Measurements from ENCODE around the gene SLFN12L. TPM values are rescaled to one million over a fixed set of nuclear protein-coding genes. Genes with fewer than 3 reads are reported as not detected.

SLFN12L gene
- total RNA-seq, 4 donors from 2014 or later = 1.2 to 2.0 (median 1.4) TPM

GRCh38 chr17:35453171-35453570 lies 84.3 kb downstream of the SLFN12L start:
- no peak for TF ChIP-seq CTCF (IDR thresholded peaks at IDR 0.05)
- Histone ChIP-seq H3K4me3 (no peak overlapping the region), H3K36me3 (no peaks in the 10 kb centered on the region), H3K27ac (no peak overlapping the region), H3K27me3 (peaks cover 0 to 12% of the 10 kb centered on the region in 2 donors), H3K9me3 (no peaks in the 10 kb centered on the region), H3K4me1 (peaks cover 0 to 14% (median 2%) of the 10 kb centered on the region in 4 donors)
- 28 to 44% methylated on average over 1 of the region's 1 CpG for WGBS, 2 donors
- no peak for DNase-seq (ENCODE audit: low spot score in 2 of 2)

DNA sequence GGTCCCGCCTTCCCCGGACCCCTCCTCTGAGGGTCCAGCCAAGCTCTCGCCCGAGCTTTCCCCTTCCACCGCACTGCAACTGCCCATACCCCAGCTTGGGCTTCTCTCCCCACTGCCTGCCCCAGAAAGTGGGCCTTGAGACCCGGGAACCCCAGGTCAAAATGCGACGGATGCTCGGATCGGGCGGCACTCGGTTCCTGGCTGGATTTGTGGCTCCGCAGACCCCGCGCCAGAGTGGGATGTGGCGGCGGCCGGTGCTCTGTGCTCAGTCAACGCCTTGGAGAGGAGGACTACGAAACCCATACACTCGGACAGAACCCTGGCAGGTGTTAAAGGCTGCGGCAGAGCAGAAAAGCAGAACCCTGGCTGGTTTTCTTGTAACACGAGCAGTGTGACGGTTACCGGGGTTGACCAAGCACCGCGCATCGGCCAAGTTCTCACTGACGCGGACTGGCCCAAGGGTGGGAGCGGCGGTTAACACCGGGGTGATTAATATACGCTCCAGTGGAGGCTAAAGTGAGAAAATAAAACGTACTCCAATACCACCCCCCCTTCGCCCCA lies 88.0 kb downstream of the SLFN12L start:
- no peaks in the 10 kb centered on the region for H3K36me3 ChIP-seq
- H3K4me3 ChIP-seq = peak overlapping the region in 2 of 4 donors; percentile 57 to 58
- H3K9me3 ChIP-seq = no peaks in the 10 kb centered on the region
- 17 to 28% methylated on average over 34 to 36 of the region's 36 CpGs for WGBS, 2 donors
- no peak for DNase-seq (ENCODE audit: low spot score in 2 of 2)
- TF ChIP-seq POLR2A (IDR thresholded peaks at IDR 0.05) = no peak
- no peak for TF ChIP-seq EP300 (IDR thresholded peaks at IDR 0.05)
- peaks cover 0 to 24% (median 7%) of the 10 kb centered on the region in 4 donors for H3K4me1 ChIP-seq
- H3K27ac ChIP-seq = no peak overlapping the region
- peaks cover 0 to 12% of the 10 kb centered on the region in 2 donors for H3K27me3 ChIP-seq

GRCh38 chr17:35448899-35449227 lies 88.6 kb downstream of the SLFN12L start:
- Histone ChIP-seq H3K27ac (peak overlapping the region in 2 of 4 donors; percentile 41 to 66), H3K4me1 (peaks cover 0 to 24% (median 7%) of the 10 kb centered on the region in 4 donors), H3K27me3 (peaks cover 0 to 12% of the 10 kb centered on the region in 2 donors), H3K9me3 (no peaks in the 10 kb centered on the region), H3K36me3 (no peaks in the 10 kb centered on the region), H3K4me3 (peak overlapping the region; percentile 44 to 65 (median 58))
- TF ChIP-seq POLR2A (IDR thresholded peaks at IDR 0.05) = no peak
- TF ChIP-seq CTCF (IDR thresholded peaks at IDR 0.05) = no peak
- TF ChIP-seq EP300 (IDR thresholded peaks at IDR 0.05) = no peak
- DNase-seq (ENCODE audit: low spot score in 2 of 2) = no peak
- 28 to 34% methylated on average over 12 to 16 of the region's 16 CpGs for WGBS, 2 donors

DNA sequence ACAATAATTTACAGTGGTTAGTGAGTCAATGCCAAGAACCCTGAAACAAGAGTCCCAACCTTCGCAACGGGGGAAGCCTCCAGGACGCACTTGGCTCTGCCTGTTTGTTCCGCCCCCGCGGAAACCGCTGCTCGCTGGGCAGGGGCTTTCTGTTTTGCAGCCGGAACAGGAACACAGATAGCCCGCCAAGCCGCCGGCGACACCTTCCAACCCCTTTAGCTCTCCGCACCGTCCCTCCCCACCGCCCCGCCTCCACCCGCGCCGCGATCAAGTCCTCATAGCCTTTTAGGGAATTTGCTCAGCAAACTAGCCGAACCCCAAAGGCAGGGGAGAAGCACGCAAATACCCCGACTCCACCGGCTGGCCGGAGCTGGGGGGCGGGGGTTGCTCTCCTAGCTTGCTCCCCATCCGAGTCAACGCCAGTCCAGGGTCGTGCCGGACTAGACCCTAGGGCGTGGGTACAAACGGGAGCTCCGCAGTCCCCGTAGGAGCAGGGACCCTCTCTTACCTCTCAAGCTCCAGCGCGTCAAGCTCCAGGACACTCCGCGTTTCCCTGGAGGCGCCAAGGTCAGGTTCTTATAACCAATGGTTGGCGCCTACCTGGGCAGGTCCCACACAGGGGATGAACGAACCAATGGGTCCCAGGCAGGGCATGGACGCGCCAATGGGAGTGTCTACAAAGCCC lies 89.1 kb downstream of the SLFN12L start, which contains the start of gene SLFN13:
TSS of gene SLFN13 (minus strand) at position 553 of the 685 bp plus-strand sequence. CDS start 3,086 bp downstream, outside the sequence.
- peak; percentile 31 to 39 for DNase-seq (ENCODE audit: low spot score in 2 of 2)
- Histone ChIP-seq H3K27me3 (peaks cover 0 to 12% of the 10 kb centered on the region in 2 donors), H3K4me3 (peak within 1 kb of the TSS; percentile 44 to 65 (median 58)), H3K36me3 (no peaks in the 10 kb centered on the region), H3K9me3 (no peaks in the 10 kb centered on the region), H3K27ac (peak within 1 kb of the TSS; percentile 9 to 67 (median 54)), H3K4me1 (peaks cover 0 to 24% (median 7%) of the 10 kb centered on the region in 4 donors)
- 1% methylated on average over 37 to 40 of the region's 44 CpGs for WGBS, 2 donors
- no peak for TF ChIP-seq EP300 (IDR thresholded peaks at IDR 0.05)
- no peak for TF ChIP-seq POLR2A (IDR thresholded peaks at IDR 0.05)
- no peak for TF ChIP-seq CTCF (IDR thresholded peaks at IDR 0.05)

DNA sequence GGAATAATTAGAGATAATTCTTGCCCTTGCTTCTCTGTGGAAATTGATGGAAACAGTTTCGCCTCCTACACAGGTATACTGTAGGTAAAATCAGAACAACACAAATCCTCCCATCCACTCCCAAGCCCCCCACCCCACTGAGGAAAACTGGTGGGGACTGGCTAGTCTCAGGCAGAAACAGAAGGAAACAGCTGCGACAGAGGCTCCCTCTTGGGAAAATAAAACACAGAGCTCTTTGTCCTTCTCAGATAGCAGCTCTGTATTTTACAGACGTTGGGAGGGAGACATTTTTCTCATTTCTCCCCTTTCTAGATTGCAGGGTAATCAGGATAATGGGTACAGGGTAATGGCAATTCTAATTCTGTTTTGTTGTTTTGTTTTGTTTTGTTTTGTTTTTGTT lies 90.0 kb downstream of the SLFN12L start:
- TF ChIP-seq EP300 (IDR thresholded peaks at IDR 0.05) (no peak), CTCF (IDR thresholded peaks at IDR 0.05) (no peak), POLR2A (IDR thresholded peaks at IDR 0.05) (no peak)
- H3K9me3 ChIP-seq = no peaks in the 10 kb centered on the region
- H3K4me1 ChIP-seq = peaks cover 0 to 24% (median 7%) of the 10 kb centered on the region in 4 donors
- H3K4me3 ChIP-seq = peak overlapping the region; percentile 44 to 65 (median 58)
- 26 to 31% methylated on average over 3 of the region's 3 CpGs for WGBS, 2 donors
- H3K36me3 ChIP-seq = no peaks in the 10 kb centered on the region
- DNase-seq (ENCODE audit: low spot score in 2 of 2) = no peak
- H3K27ac ChIP-seq = peak overlapping the region in 2 of 4 donors; percentile 33 to 41
- H3K27me3 ChIP-seq = peaks cover 0 to 12% of the 10 kb centered on the region in 2 donors

All from tibial nerve (tissue), 4 donors.